Measurements from ENCODE around the gene SP6.

- TF ChIP-seq CTCF (IDR thresholded peaks at IDR 0.05): no peak
- TF ChIP-seq POLR2A (IDR thresholded peaks at IDR 0.05): no peak
Observed at GRCh38 chr17:47860386-47860785, 9.4 kb upstream of the SP6 start.
